HEK293 (cell line): Measurements from ENCODE around the gene WDR75.

Source experiments
- CTCF ChIA-PET: fragments of 350-600 bp; formaldehyde crosslinking; extraction: SDS; loops from one replicate; lab custom pipeline; 2021; ENCODE audit warnings: antibody characterized with exemption; lab: Yijun Ruan, JAX
- POLR2A ChIA-PET: fragments of 300-600 bp; formaldehyde crosslinking; extraction: SDS; loops from one replicate; lab custom pipeline; 2020; ENCODE audit warnings: antibody characterized with exemption, inconsistent platforms; lab: Yijun Ruan, JAX
- H3K27ac ChIP-seq: fragments of 200-500 bp; sonication (Bioruptor generic); 2 replicates; pipeline ENCODE4 v1.5.1; 2014; ENCODE audit warnings: low read depth, low read length, control low read depth, inconsistent platforms; ENCODE audit errors: extremely low read depth
- H3K36me3 ChIP-seq, 2 experiments: fragments of 200-500 bp in 1 of 2; sonication (Bioruptor generic) in 1 of 2; 1 replicate in 1 of 2; 2 replicates in 1 of 2; pipeline ENCODE4 v1.5.1; 2014 to 2017; ENCODE audit warnings: inconsistent platforms in 2 of 2, low read length in 2 of 2; ENCODE audit not compliant: control insufficient read depth in 2 of 2, insufficient read depth in 1 of 2
- H3K4me1 ChIP-seq: fragments of 200-500 bp; sonication (Bioruptor generic); 2 replicates; pipeline ENCODE4 v1.5.1; 2014; ENCODE audit warnings: mild to moderate bottlenecking, low read length, inconsistent platforms; ENCODE audit not compliant: control insufficient read depth, insufficient read depth
- H3K4me3 ChIP-seq: 2 replicates; pipeline ENCODE4 v1.5.1; 2011; ENCODE audit warnings: low read depth, mild to moderate bottlenecking, control low read depth, low read length, moderate library complexity
- H3K9me3 ChIP-seq: fragments of 200-500 bp; sonication (Bioruptor generic); 2 replicates; pipeline ENCODE4 v1.5.1; 2014; ENCODE audit warnings: low read depth, low read length, inconsistent platforms; ENCODE audit not compliant: control insufficient read depth, insufficient read depth
- GLIS2 ChIP-seq: fragments of 450-650 bp; formaldehyde crosslinking; IDR thresholded peaks from 2 replicates; pipeline ENCODE4 v1.5.1; 2016; ENCODE audit warnings: missing biosample characterization, missing genetic modification characterization
- INSM2 ChIP-seq: fragments of 450-650 bp; formaldehyde crosslinking; IDR thresholded peaks from 2 replicates; pipeline ENCODE4 v1.5.1; 2016; ENCODE audit warnings: missing biosample characterization, missing genetic modification characterization
- MZF1 ChIP-seq: fragments of 450-650 bp; formaldehyde crosslinking; IDR thresholded peaks from 2 replicates; pipeline ENCODE4 v1.5.1; 2017; ENCODE audit warnings: missing biosample characterization, missing genetic modification characterization, borderline replicate concordance
- PBX3 ChIP-seq: sonication (generic); formaldehyde crosslinking; IDR thresholded peaks from 2 replicates; pipeline ENCODE4 v1.8.1; 2022; ENCODE audit warnings: mild to moderate bottlenecking, moderate library complexity, missing genetic modification reagents
- SCRT2 ChIP-seq: fragments of 450-650 bp; formaldehyde crosslinking; IDR thresholded peaks from 2 replicates; pipeline ENCODE4 v1.5.1; 2016; ENCODE audit warnings: missing biosample characterization, missing genetic modification characterization
- TCF7L2 ChIP-seq: IDR thresholded peaks from 2 replicates; pipeline ENCODE4 v1.6.1; 2011; ENCODE audit warnings: low read depth, mild to moderate bottlenecking, inconsistent platforms, low read length, moderate library complexity, borderline replicate concordance
- ZBTB1 ChIP-seq: fragments of 450-650 bp; formaldehyde crosslinking; IDR thresholded peaks from 2 replicates; pipeline ENCODE4 v1.5.1; 2016; ENCODE audit warnings: missing biosample characterization, missing genetic modification characterization
- ZNF221 ChIP-seq: fragments of 450-650 bp; formaldehyde crosslinking; IDR thresholded peaks from 2 replicates; pipeline ENCODE4 v1.5.1; 2017; ENCODE audit warnings: missing biosample characterization, missing genetic modification characterization, borderline replicate concordance
- ZNF26 ChIP-seq: fragments of 450-650 bp; formaldehyde crosslinking; IDR thresholded peaks from 2 replicates; pipeline ENCODE4 v1.5.1; 2016; ENCODE audit warnings: missing biosample characterization, missing genetic modification characterization
- ZNF37A ChIP-seq: fragments of 450-650 bp; IDR thresholded peaks from 2 replicates; pipeline ENCODE4 v1.5.1; 2018; ENCODE audit warnings: missing biosample characterization, missing genetic modification characterization
- ZNF510 ChIP-seq: fragments of 450-650 bp; formaldehyde crosslinking; IDR thresholded peaks from 2 replicates; pipeline ENCODE4 v1.5.1; 2018; ENCODE audit warnings: mild to moderate bottlenecking, missing genetic modification characterization, missing biosample characterization; ENCODE audit not compliant: insufficient replicate concordance
- ZNF514 ChIP-seq: fragments of 450-650 bp; formaldehyde crosslinking; IDR thresholded peaks from 2 replicates; pipeline ENCODE4 v1.5.1; 2016; ENCODE audit warnings: missing biosample characterization, missing genetic modification characterization
- ZNF692 ChIP-seq: fragments of 450-650 bp; formaldehyde crosslinking; IDR thresholded peaks from 2 replicates; pipeline ENCODE4 v1.5.1; 2016; ENCODE audit warnings: missing biosample characterization, missing genetic modification characterization
- ZNF791 ChIP-seq: fragments of 450-650 bp; formaldehyde crosslinking; IDR thresholded peaks from 2 replicates; pipeline ENCODE4 v1.5.1; 2016; ENCODE audit warnings: missing biosample characterization, missing genetic modification characterization
- ZSCAN18 ChIP-seq: fragments of 450-650 bp; formaldehyde crosslinking; IDR thresholded peaks from 2 replicates; pipeline ENCODE4 v1.5.1; 2016; ENCODE audit warnings: missing biosample characterization, missing genetic modification characterization

WDR75 gene

GRCh38 chr2:189519631-189520387 is 78.5 kb downstream of the WDR75 start (continued):
- TF ChIP-seq PBX3 (CRISPR knock-in tag) (no peak), ZNF26 (tag by site-specific recombination) (no peak), ZNF221 (tag by site-specific recombination) (no peak), ZBTB1 (no peak), SCRT2 (tag by site-specific recombination) (no peak), ZNF510 (no peak)

GRCh38 chr2:189521699-189522434 is 80.6 kb downstream of the WDR75 start:
- Histone ChIP-seq H3K4me1 (no peaks in the 10 kb centered on the region; the same call in 1 of the 2 replicates), H3K9me3 (no peaks in the 10 kb centered on the region), H3K27ac (no peak overlapping the region), H3K4me3 (no peak overlapping the region), H3K36me3 (no peaks in the 10 kb centered on the region)
- ChIA-PET POLR2A (interaction anchor here (0.6 kb wide), 1 partner anchor 105 kb away, joined by 4 read pairs; no protein-coding TSS in a partner anchor), CTCF (no interaction called here)
- TF ChIP-seq ZNF514 (tag by site-specific recombination) (no peak), MZF1 (tag by site-specific recombination) (no peak)

GRCh38 chr2:189522435-189523151 is 81.3 kb downstream of the WDR75 start:
- TF ChIP-seq ZNF26 (tag by site-specific recombination) (no peak), INSM2 (tag by site-specific recombination) (no peak), GLIS2 (no peak), ZNF37A (tag by site-specific recombination) (no peak), ZNF791 (no peak), TCF7L2 (no peak), ZNF692 (tag by site-specific recombination) (no peak), ZSCAN18 (tag by site-specific recombination) (no peak)
- H3K4me3 ChIP-seq = no peak overlapping the region
- no peak overlapping the region for H3K27ac ChIP-seq
- H3K4me1 ChIP-seq = no peaks in the 10 kb centered on the region; the same call in 1 of the 2 replicates
- H3K9me3 ChIP-seq = no peaks in the 10 kb centered on the region
- H3K36me3 ChIP-seq = no peaks in the 10 kb centered on the region
- CTCF ChIA-PET = no interaction called here
- POLR2A ChIA-PET = interaction anchor here (0.6 kb wide), 1 partner anchor 105 kb away, joined by 4 read pairs; no protein-coding TSS in a partner anchor
